SU-DHL-6 (cell line): ENCODE data around the gene C1QC.

Experiments
- H2AFZ ChIP-seq: fragments of 200-600 bp; sonication (generic); 2 replicates; pipeline ENCODE4 v1.6.1; 2014; ENCODE audit warnings: low read depth, mild to moderate bottlenecking, moderate library complexity, mixed read lengths, antibody characterized with exemption, low read length; ENCODE audit not compliant: severe bottlenecking
- H3F3A ChIP-seq: fragments of 200-600 bp; shearing (Covaris generic); 2 replicates; pipeline ENCODE4 v1.6.0; 2016; ENCODE audit warnings: antibody characterized with exemption, mild to moderate bottlenecking; ENCODE audit not compliant: insufficient read depth
- H3K27ac ChIP-seq: fragments of 200-600 bp; sonication (generic); 2 replicates; pipeline ENCODE4 v1.5.1; 2016; ENCODE audit warnings: low read depth, mild to moderate bottlenecking, low read length, moderate library complexity, mixed read lengths
- H3K27me3 ChIP-seq: fragments of 200-600 bp; sonication (generic), shearing (Covaris generic); 2 replicates; pipeline ENCODE4 v1.6.0; 2014; ENCODE audit warnings: mild to moderate bottlenecking, low read length
- H3K36me3 ChIP-seq: fragments of 200-600 bp; sonication (generic); 2 replicates; pipeline ENCODE4 v1.6.1; 2014; ENCODE audit warnings: mild to moderate bottlenecking, low read length, mixed read lengths
- H3K4me2 ChIP-seq: fragments of 300-600, 200-600 bp; shearing (Covaris generic), sonication (generic); 2 replicates; pipeline ENCODE4 v1.6.0; 2014; ENCODE audit warnings: low read length, low read depth, mild to moderate bottlenecking; ENCODE audit not compliant: poor library complexity, severe bottlenecking
- H3K4me3 ChIP-seq: fragments of 200-600 bp; sonication (generic); 2 replicates; pipeline ENCODE4 v1.5.1; 2014; ENCODE audit warnings: antibody characterized with exemption, low read length, mild to moderate bottlenecking, mixed read lengths; ENCODE audit not compliant: insufficient read depth, poor library complexity, severe bottlenecking
- H3K79me2 ChIP-seq: fragments of 200-600 bp; sonication (generic); 2 replicates; pipeline ENCODE4 v1.6.1; 2014; ENCODE audit warnings: mild to moderate bottlenecking, low read length, moderate library complexity; ENCODE audit not compliant: insufficient read depth
- H3K9ac ChIP-seq: fragments of 200-600 bp; sonication (generic); 2 replicates; pipeline ENCODE4 v1.7.0; 2014; ENCODE audit warnings: mild to moderate bottlenecking, low read length
- H3K9me2 ChIP-seq: fragments of 200-600 bp; sonication (generic); replicated peaks from 2 replicates; pipeline ENCODE4 v1.6.1; 2014; ENCODE audit warnings: low read length; ENCODE audit not compliant: insufficient read depth
- H3K9me3 ChIP-seq: fragments of 200-600 bp; sonication (generic); 2 replicates; pipeline ENCODE4 v1.6.1; 2014; ENCODE audit warnings: low read length, mixed read lengths; ENCODE audit not compliant: insufficient read depth
- H4K20me1 ChIP-seq: fragments of 200-600 bp; sonication (generic); 2 replicates; pipeline ENCODE4 v1.6.1; 2014; ENCODE audit warnings: low read depth, mild to moderate bottlenecking, antibody characterized with exemption, low read length, moderate library complexity, mixed read lengths
- EZH2phosphoT487 ChIP-seq: fragments of 200-600 bp; sonication (generic), shearing (Covaris generic); conservative IDR thresholded peaks from 2 replicates; pipeline ENCODE4 v1.6.1; 2018; ENCODE audit warnings: mild to moderate bottlenecking, antibody characterized with exemption, low read length, moderate library complexity, mixed read lengths
- TF ChIP-seq, protein P1 (sequence below): fragments of 200-600 bp; sonication (generic); IDR thresholded peaks from one replicate; pipeline ENCODE4 v1.5.1; 2017; ENCODE audit warnings: antibody characterized with exemption, mild to moderate bottlenecking, low read length, moderate library complexity; ENCODE audit not compliant: insufficient read depth, poor library complexity, severe bottlenecking

C1QC gene

DNA sequence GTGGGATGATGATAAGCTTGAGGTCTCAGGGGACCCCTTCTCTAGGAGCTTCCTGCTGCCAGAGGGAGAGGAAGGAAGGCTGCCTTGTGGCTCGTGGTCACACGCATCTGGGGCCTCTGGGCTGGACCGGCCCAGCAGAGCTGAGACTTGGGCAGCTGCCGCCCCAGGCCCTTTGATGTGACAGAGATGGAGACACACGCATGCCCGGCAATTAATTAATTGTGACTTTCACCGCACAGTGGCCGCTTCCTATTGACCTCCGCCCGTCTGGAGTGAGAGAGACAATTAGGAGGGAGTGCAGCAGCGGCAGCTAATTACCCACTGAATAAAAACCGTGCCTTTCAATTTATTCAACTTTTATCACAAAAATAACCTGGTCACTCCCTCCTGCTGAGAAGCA lies 23.6 kb upstream of the C1QC start:
- no peaks in the 10 kb centered on the region for H3K36me3 ChIP-seq
- H3K9ac ChIP-seq: no peak overlapping the region
- H3K27me3 ChIP-seq: no peaks in the 10 kb centered on the region
- H3K4me2 ChIP-seq: no peak overlapping the region
- no peak overlapping the region for H2AFZ ChIP-seq
- H3K9me2 ChIP-seq: no peaks in the 10 kb centered on the region
- H3K9me3 ChIP-seq: no peaks in the 10 kb centered on the region
- no peak for TF ChIP-seq EZH2phosphoT487
- TF ChIP-seq, protein P1, sequence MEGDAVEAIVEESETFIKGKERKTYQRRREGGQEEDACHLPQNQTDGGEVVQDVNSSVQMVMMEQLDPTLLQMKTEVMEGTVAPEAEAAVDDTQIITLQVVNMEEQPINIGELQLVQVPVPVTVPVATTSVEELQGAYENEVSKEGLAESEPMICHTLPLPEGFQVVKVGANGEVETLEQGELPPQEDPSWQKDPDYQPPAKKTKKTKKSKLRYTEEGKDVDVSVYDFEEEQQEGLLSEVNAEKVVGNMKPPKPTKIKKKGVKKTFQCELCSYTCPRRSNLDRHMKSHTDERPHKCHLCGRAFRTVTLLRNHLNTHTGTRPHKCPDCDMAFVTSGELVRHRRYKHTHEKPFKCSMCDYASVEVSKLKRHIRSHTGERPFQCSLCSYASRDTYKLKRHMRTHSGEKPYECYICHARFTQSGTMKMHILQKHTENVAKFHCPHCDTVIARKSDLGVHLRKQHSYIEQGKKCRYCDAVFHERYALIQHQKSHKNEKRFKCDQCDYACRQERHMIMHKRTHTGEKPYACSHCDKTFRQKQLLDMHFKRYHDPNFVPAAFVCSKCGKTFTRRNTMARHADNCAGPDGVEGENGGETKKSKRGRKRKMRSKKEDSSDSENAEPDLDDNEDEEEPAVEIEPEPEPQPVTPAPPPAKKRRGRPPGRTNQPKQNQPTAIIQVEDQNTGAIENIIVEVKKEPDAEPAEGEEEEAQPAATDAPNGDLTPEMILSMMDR: no peak
- H3K27ac ChIP-seq: no peak overlapping the region
- no peaks in the 10 kb centered on the region for H3F3A ChIP-seq
- H3K79me2 ChIP-seq: no peaks in the 10 kb centered on the region
- H3K4me3 ChIP-seq: no peak overlapping the region
- no peaks in the 10 kb centered on the region for H4K20me1 ChIP-seq

DNA sequence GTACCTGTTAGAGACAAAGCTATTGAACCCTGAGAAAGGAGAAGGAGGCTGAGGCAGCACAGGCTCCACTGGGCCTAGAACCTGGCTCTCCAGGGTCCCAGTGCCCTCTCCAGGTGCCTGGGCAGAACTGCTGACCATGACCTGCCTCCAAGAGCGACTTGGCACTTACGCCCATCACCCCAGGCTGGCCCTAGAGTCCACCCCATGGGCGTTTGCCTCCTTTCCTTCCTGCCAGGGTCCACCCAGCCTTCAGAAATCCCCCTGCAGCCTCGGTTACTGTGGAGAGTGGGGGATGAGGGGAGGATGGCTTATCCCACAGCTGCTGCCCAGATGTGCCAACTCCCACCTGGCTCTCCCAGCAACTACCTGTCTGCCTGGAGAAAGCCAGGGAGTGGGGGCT lies 21.7 kb upstream of the C1QC start:
- no peaks in the 10 kb centered on the region for H3K9me3 ChIP-seq
- H3K4me3 ChIP-seq: no peak overlapping the region
- no peaks in the 10 kb centered on the region for H3K79me2 ChIP-seq
- H4K20me1 ChIP-seq: no peaks in the 10 kb centered on the region
- no peak overlapping the region for H3K4me2 ChIP-seq
- no peaks in the 10 kb centered on the region for H3K9me2 ChIP-seq
- TF ChIP-seq, protein P1: no peak
- no peak for TF ChIP-seq EZH2phosphoT487
- H2AFZ ChIP-seq: no peak overlapping the region
- no peak overlapping the region for H3K9ac ChIP-seq
- H3F3A ChIP-seq: no peaks in the 10 kb centered on the region
- H3K27ac ChIP-seq: no peak overlapping the region
- H3K36me3 ChIP-seq: no peaks in the 10 kb centered on the region
- H3K27me3 ChIP-seq: no peaks in the 10 kb centered on the region

DNA sequence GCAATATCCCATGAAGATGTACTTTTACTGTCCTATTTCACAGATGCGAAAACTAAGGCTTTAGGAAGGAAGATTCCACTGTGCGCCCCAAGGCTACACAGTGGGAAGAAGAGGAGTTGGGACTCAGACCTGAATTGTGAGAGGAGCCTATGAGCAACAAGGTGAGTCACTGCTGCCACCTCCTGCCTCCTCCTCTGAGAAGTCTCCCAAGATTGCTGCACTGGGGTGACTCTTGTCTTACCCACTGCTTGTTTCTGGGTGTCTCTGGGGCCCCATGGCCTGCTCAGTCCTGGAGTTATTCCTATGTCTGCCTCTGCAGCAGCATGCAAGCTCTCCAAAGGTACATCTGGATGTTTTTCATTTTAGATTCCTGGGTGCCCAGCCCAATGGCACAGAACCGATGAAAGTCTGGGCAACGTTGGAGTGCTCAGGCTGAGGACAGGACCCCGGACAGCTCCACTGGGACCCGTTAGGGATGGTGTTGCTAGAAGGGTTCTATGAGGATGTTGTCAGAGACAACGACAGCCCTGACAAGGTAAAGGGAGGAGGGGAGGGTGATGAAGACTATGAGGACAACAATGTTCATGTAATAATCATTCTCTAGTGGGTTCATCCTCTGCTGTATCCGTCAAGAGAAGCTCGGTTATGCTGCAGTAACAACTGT lies 18.0 kb upstream of the C1QC start:
- Histone ChIP-seq H3K4me2 (no peak overlapping the region), H3K4me3 (no peak overlapping the region), H3K36me3 (no peaks in the 10 kb centered on the region), H4K20me1 (no peaks in the 10 kb centered on the region), H3K9me3 (no peaks in the 10 kb centered on the region), H3K9ac (no peak overlapping the region), H3F3A (no peaks in the 10 kb centered on the region), H3K27ac (no peak overlapping the region), H3K9me2 (no peaks in the 10 kb centered on the region), H3K27me3 (no peaks in the 10 kb centered on the region), H3K79me2 (no peaks in the 10 kb centered on the region), H2AFZ (no peak overlapping the region)
- TF ChIP-seq, protein P1: no peak
- no peak for TF ChIP-seq EZH2phosphoT487
